ENCODE data around the gene ZFHX3.
A peak's percentile ranks its signal among the peaks of the same experiment; 100 is the strongest.

The ZFHX3 gene

GRCh38 chr16:72789921-72790320 is 258.0 kb downstream of the ZFHX3 start:
- Histone ChIP-seq H3K9me3 (no peaks in the 10 kb centered on the region), H3K27me3 (ENCODE audit: low read depth) (no peaks in the 10 kb centered on the region), H3K36me3 (replicated peaks) (peaks cover 40% of the 10 kb centered on the region), H3K4me3 (no peak overlapping the region), H3K4me1 (peaks cover 18% of the 10 kb centered on the region)
- in situ Hi-C loops (cut with MboI; ENCODE audit: low sequenced_read_pairs), result no loop called here
- DNase-seq (ENCODE audit: low spot score in 2 of 2), result no peak

GRCh38 chr16:72789465-72789864 is 258.5 kb downstream of the ZFHX3 start:
- in situ Hi-C loops (cut with MboI; ENCODE audit: low sequenced_read_pairs), result no loop called here
- H3K36me3 ChIP-seq (replicated peaks), result peaks cover 35% of the 10 kb centered on the region
- peaks cover 18% of the 10 kb centered on the region for H3K4me1 ChIP-seq
- H3K4me3 ChIP-seq, result no peak overlapping the region
- H3K9me3 ChIP-seq, result no peaks in the 10 kb centered on the region
- H3K27me3 ChIP-seq (ENCODE audit: low read depth), result no peaks in the 10 kb centered on the region
- no peak for DNase-seq (ENCODE audit: low spot score in 2 of 2)

- no peak overlapping the region for H3K4me3 ChIP-seq
- no peaks in the 10 kb centered on the region for H3K9me3 ChIP-seq
- H3K4me1 ChIP-seq, result peaks cover 18% of the 10 kb centered on the region
- in situ Hi-C loops (cut with MboI; ENCODE audit: low sequenced_read_pairs), result no loop called here
- DNase-seq (ENCODE audit: low spot score in 2 of 2), result no peak
- no peaks in the 10 kb centered on the region for H3K27me3 ChIP-seq (ENCODE audit: low read depth)
- H3K36me3 ChIP-seq (replicated peaks), result peaks cover 24% of the 10 kb centered on the region
Measured at GRCh38 chr16:72788269-72788809, 259.6 kb downstream of the ZFHX3 start.

- Histone ChIP-seq H3K4me3 (peak overlapping the region; percentile 15; the same call in 1 of the 2 replicates), H3K27me3 (ENCODE audit: low read depth) (no peaks in the 10 kb centered on the region), H3K4me1 (peaks cover 18% of the 10 kb centered on the region), H3K36me3 (replicated peaks) (peaks cover 24% of the 10 kb centered on the region), H3K9me3 (no peaks in the 10 kb centered on the region)
- in situ Hi-C loops (cut with MboI; ENCODE audit: low sequenced_read_pairs), result no loop called here
- DNase-seq (ENCODE audit: low spot score in 2 of 2), result peak in 1 of 2 experiments; percentile 64
Measured at GRCh38 chr16:72787514-72788268, 260.2 kb downstream of the ZFHX3 start.

DNA sequence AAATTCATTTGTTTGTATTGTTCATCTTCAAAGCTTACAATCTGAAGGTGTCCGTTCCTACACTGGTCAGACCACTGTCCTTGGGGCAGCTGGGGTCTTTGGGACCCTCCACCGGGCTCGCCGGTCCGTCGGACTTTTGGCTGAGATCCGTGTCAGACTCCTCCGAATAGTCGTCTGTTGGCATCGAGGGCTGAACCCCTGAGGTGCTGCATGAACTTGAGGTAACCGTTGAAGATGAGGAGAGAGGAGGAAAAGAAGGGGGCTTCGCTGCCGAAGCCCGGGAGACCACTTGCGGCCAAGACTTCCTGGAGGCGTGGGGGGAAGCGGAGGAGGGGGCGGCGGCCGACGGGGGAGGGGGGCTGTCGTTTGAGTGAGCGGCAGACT is 260.8 kb downstream of the ZFHX3 start:
- Histone ChIP-seq H3K4me3 (no peak overlapping the region), H3K9me3 (no peaks in the 10 kb centered on the region), H3K27me3 (ENCODE audit: low read depth) (no peaks in the 10 kb centered on the region), H3K4me1 (peaks cover 18% of the 10 kb centered on the region), H3K36me3 (replicated peaks) (peaks cover 24% of the 10 kb centered on the region)
- DNase-seq (ENCODE audit: low spot score in 2 of 2), result no peak
- in situ Hi-C loops (cut with MboI; ENCODE audit: low sequenced_read_pairs), result no loop called here

DNA sequence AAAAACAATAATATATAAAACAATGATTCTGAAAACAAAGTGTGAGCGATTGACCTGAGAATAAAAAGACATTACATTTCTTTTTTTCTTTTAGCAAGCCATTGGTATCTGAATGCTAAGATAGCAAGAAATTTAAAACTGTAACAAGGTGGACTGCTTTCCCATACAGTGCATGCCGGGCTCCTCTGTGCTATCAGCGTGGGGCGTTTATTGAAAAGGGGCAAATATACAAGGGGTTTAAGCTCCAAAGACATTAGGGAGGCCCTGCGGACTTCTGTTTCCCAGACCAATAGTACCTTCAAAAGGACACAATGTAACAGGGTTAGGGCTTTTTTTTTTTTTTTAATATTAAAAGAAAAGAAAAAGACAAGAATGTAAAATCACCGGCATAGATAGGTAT is 261.3 kb downstream of the ZFHX3 start:
- peaks cover 18% of the 10 kb centered on the region for H3K4me1 ChIP-seq
- no peak for DNase-seq (ENCODE audit: low spot score in 2 of 2)
- H3K9me3 ChIP-seq, result no peaks in the 10 kb centered on the region
- H3K36me3 ChIP-seq (replicated peaks), result peaks cover 22% of the 10 kb centered on the region
- in situ Hi-C loops (cut with MboI; ENCODE audit: low sequenced_read_pairs), result no loop called here
- H3K4me3 ChIP-seq, result no peak overlapping the region
- H3K27me3 ChIP-seq (ENCODE audit: low read depth), result no peaks in the 10 kb centered on the region

GRCh38 chr16:72785886-72786285 is 262.0 kb downstream of the ZFHX3 start:
- no peaks in the 10 kb centered on the region for H3K9me3 ChIP-seq
- in situ Hi-C loops (cut with MboI; ENCODE audit: low sequenced_read_pairs), result no loop called here
- H3K36me3 ChIP-seq (replicated peaks), result peaks cover 14% of the 10 kb centered on the region
- no peak overlapping the region for H3K4me3 ChIP-seq
- DNase-seq (ENCODE audit: low spot score in 2 of 2), result peak in 1 of 2 experiments; percentile 25
- peaks cover 18% of the 10 kb centered on the region for H3K4me1 ChIP-seq
- no peaks in the 10 kb centered on the region for H3K27me3 ChIP-seq (ENCODE audit: low read depth)

DNA sequence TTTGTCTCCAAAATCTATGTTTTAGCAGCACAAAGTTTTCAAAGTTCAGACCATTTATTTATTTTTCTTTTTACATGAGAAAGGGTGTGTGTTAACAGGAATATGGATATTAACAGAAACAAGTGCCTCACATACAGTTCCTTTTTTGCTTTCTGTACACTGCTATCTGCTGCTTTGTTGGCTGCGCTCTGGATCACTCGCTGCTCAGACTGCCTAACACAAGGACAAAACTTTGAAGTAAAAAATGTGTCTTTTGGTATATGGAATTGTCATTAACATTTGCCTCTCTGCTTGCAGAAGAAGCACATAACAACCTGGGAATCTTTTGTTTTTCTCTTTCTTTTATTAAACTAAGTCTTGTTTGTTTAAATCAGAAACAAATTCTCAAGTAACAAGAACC is 262.8 kb downstream of the ZFHX3 start:
- DNase-seq (ENCODE audit: low spot score in 2 of 2), result no peak
- Histone ChIP-seq H3K9me3 (no peaks in the 10 kb centered on the region), H3K4me1 (peaks cover 18% of the 10 kb centered on the region), H3K27me3 (ENCODE audit: low read depth) (no peaks in the 10 kb centered on the region), H3K4me3 (no peak overlapping the region), H3K36me3 (replicated peaks) (peaks cover 12% of the 10 kb centered on the region)
- in situ Hi-C loops (cut with MboI; ENCODE audit: low sequenced_read_pairs), result no loop called here

DNA sequence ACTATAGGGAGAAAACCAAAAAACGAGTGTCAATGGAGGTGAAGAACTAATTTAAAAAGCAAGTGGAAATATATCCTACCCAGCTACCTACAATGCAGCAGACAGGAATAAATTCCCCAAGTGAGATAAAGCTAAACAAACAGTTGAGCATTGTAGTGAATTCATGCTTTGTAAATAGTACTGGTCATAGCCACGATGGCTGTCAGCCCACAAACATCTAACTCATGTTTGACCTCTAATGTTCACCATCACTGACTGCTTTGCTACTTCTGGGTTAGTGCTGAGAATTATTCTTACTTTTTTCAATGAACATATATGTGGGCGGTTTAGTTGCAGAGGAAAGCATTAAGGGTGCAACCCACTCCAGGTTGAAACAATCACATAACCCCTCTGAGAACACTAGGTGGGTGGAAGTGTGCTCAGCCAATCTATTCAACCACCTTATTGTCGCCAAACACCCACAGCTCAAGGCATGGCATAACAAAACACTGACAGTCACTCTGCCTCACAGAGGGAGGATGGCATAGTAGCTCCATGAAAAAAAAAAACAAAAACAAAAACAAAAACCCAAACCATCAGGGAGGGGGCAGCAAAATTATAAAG is 264.1 kb downstream of the ZFHX3 start:
- in situ Hi-C loops (cut with MboI; ENCODE audit: low sequenced_read_pairs), result no loop called here
- H3K27me3 ChIP-seq (ENCODE audit: low read depth), result no peaks in the 10 kb centered on the region
- no peak for DNase-seq (ENCODE audit: low spot score in 2 of 2)
- no peaks in the 10 kb centered on the region for H3K9me3 ChIP-seq
- no peak overlapping the region for H3K4me3 ChIP-seq
- H3K4me1 ChIP-seq, result peaks cover 18% of the 10 kb centered on the region
- H3K36me3 ChIP-seq (replicated peaks), result peaks cover 8% of the 10 kb centered on the region

DNA sequence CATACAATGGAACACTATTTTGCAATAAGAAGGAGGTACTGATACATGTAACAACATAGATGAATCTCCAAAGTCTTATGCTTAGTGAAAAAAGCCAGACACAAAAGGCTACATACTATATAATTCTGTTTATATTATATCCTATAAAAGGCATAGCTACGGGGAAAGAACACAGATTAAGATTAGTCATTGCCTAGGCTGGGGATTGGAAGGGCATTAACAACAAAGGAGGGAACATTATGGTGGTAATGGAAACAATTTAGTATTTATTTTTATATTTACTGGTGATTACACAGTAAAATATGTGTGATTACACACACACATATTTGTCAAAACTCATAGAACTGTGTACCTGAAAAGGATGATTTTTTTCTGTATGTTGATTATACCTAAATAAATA is 278.1 kb downstream of the ZFHX3 start:
- Histone ChIP-seq H3K4me1 (peaks cover 24% of the 10 kb centered on the region), H3K36me3 (replicated peaks) (no peaks in the 10 kb centered on the region), H3K9me3 (no peaks in the 10 kb centered on the region), H3K27me3 (ENCODE audit: low read depth) (no peaks in the 10 kb centered on the region), H3K4me3 (no peak overlapping the region)
- no peak for DNase-seq (ENCODE audit: low spot score in 2 of 2)
- in situ Hi-C loops (cut with MboI; ENCODE audit: low sequenced_read_pairs), result no loop called here

DNA sequence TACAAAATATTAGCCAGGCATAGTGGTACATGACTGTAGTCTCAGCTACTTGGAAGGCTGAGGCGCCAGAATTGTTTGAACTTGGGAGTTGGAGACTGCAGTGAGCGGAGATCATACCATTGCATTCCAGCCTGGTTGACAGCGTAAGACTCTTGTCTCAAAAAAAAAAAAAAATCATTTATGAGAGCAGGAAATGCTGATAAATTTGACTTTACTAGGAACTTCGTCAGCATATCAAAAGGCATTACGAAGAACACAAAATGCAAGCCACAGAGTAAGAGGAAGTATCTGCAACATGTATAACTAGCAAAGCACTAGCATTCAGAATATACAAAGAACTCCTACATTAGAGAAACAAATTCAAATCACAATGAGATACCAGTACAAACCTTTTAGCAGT is 279.3 kb downstream of the ZFHX3 start:
- peak; percentile 34 to 59 for DNase-seq (ENCODE audit: low spot score in 2 of 2)
- Histone ChIP-seq H3K4me3 (no peak overlapping the region), H3K36me3 (replicated peaks) (no peaks in the 10 kb centered on the region), H3K9me3 (no peaks in the 10 kb centered on the region), H3K27me3 (ENCODE audit: low read depth) (no peaks in the 10 kb centered on the region), H3K4me1 (peaks cover 24% of the 10 kb centered on the region)
- in situ Hi-C loops (cut with MboI; ENCODE audit: low sequenced_read_pairs), result no loop called here

GRCh38 chr16:72766506-72766905 is 281.4 kb downstream of the ZFHX3 start:
- DNase-seq (ENCODE audit: low spot score in 2 of 2), result peak; percentile 36 to 80
- H3K27me3 ChIP-seq (ENCODE audit: low read depth), result no peaks in the 10 kb centered on the region
- H3K4me3 ChIP-seq, result no peak overlapping the region
- H3K36me3 ChIP-seq (replicated peaks), result no peaks in the 10 kb centered on the region
- peaks cover 24% of the 10 kb centered on the region for H3K4me1 ChIP-seq
- no peaks in the 10 kb centered on the region for H3K9me3 ChIP-seq
- in situ Hi-C loops (cut with MboI; ENCODE audit: low sequenced_read_pairs), result no loop called here

DNA sequence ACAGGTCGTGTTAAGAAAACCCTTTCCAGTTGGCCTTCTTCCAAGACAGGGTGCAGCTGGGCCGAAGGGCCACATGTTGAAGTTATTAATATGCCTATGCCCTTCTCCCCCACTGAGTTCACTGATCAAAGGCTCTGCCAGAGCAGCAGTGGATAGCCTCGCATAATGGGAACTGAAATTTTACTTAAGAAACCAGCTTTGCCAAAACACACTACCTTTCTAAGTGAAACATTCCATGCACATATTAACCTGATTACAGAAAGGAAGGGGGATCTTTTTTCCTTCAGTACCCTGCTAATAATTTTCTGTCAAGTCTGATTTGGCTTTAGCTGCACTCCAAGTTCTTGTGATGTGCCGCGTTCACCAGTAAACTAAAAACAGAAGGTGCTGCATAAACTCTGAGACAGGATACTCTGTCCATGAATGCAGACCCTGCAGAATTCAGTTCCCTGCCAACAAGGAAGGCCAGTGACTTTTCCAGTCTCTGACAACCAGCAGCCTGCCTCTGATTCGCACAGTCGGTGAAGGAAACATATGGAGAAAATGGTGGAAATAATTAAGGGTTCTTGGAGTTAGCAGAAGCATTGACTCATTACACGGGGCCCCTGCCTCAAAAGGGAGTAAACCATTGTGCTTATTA is 283.8 kb downstream of the ZFHX3 start:
- Histone ChIP-seq H3K36me3 (replicated peaks) (no peaks in the 10 kb centered on the region), H3K9me3 (no peaks in the 10 kb centered on the region), H3K4me1 (peaks cover 27% of the 10 kb centered on the region), H3K4me3 (no peak overlapping the region), H3K27me3 (ENCODE audit: low read depth) (no peaks in the 10 kb centered on the region)
- DNase-seq (ENCODE audit: low spot score in 2 of 2), result no peak
- in situ Hi-C loops (cut with MboI; ENCODE audit: low sequenced_read_pairs), result no loop called here

DNA sequence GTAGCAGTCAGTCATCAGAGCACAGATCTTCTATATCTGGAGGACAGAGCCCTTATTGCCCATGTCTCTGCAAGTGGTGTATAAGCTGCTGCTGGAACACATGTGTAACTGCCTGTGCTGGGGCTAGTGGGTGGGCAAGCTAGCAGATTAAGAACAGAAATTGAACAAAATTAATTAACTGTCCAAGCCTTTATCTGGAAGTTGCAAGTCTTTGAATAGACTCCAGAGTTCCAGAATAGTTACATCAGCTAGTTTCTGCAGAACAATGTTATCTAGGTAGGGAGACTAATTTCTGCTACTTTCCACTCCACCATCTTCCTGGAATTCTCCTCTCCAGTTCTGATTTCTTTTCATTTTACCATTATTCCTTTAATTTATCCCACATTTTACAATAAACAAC is 287.3 kb downstream of the ZFHX3 start:
- no peak for DNase-seq (ENCODE audit: low spot score in 2 of 2)
- Histone ChIP-seq H3K36me3 (replicated peaks) (no peaks in the 10 kb centered on the region), H3K9me3 (peaks cover 6% of the 10 kb centered on the region), H3K4me3 (no peak overlapping the region), H3K4me1 (peaks cover 7% of the 10 kb centered on the region), H3K27me3 (ENCODE audit: low read depth) (no peaks in the 10 kb centered on the region)
- in situ Hi-C loops (cut with MboI; ENCODE audit: low sequenced_read_pairs), result no loop called here
